HG02623 (cell line): ENCODE measurements around the gene RAD51B.

Experiments used
- ATAC-seq: cut with Tn5 transposase; IDR thresholded peaks from one replicate; pipeline ENCODE4 v1.9.1; 2021; ENCODE audit warnings: moderate library complexity; ENCODE audit not compliant: unreplicated experiment

Gene RAD51B

GRCh38 chr14:68444449-68445168 is 625.0 kb downstream of the RAD51B start:
- ATAC-seq: no peak

- ATAC-seq: no peak
Measured at GRCh38 chr14:68446243-68447040, 626.9 kb downstream of the RAD51B start.

- ATAC-seq: no peak
Measured at GRCh38 chr14:68447581-68448251, 628.1 kb downstream of the RAD51B start.

GRCh38 chr14:68448252-68448902 is 628.8 kb downstream of the RAD51B start:
- no peak for ATAC-seq

GRCh38 chr14:68449561-68450181 is 630.1 kb downstream of the RAD51B start:
- no peak for ATAC-seq

- no peak for ATAC-seq
Measured at GRCh38 chr14:68450391-68451120, 631.0 kb downstream of the RAD51B start.

- no peak for ATAC-seq
Measured at GRCh38 chr14:68451696-68452373, 632.3 kb downstream of the RAD51B start.

GRCh38 chr14:68458253-68458652 is 638.7 kb downstream of the RAD51B start:
- ATAC-seq: no peak

GRCh38 chr14:68458840-68459469 is 639.4 kb downstream of the RAD51B start:
- ATAC-seq: no peak

- ATAC-seq: no peak
Measured at GRCh38 chr14:68459480-68460136, 640.0 kb downstream of the RAD51B start.

GRCh38 chr14:68460541-68460940 is 641.0 kb downstream of the RAD51B start:
- no peak for ATAC-seq

GRCh38 chr14:68461086-68461485 is 641.5 kb downstream of the RAD51B start:
- no peak for ATAC-seq

GRCh38 chr14:68462683-68463082 is 643.1 kb downstream of the RAD51B start:
- no peak for ATAC-seq

- ATAC-seq: no peak
Measured at GRCh38 chr14:68463299-68463698, 643.7 kb downstream of the RAD51B start.

GRCh38 chr14:68463705-68464374 is 644.3 kb downstream of the RAD51B start:
- ATAC-seq: no peak

- no peak for ATAC-seq
Measured at GRCh38 chr14:68464711-68465110, 645.1 kb downstream of the RAD51B start.

- ATAC-seq: no peak
Measured at GRCh38 chr14:68466491-68466977, 647.0 kb downstream of the RAD51B start.

GRCh38 chr14:68467425-68467824 is 647.8 kb downstream of the RAD51B start:
- ATAC-seq: no peak
